ENCODE results near the gene SDSL.

The SDSL gene

GRCh38 chr12:113453330-113453729 lies 31.1 kb downstream of the SDSL start:
- TF ChIP-seq CTCF (IDR thresholded peaks at IDR 0.05; ENCODE audit: low read depth, low read length): no peak
- H3K4me3 ChIP-seq (ENCODE audit: low read depth, low read length): no peak overlapping the region

- no peak for TF ChIP-seq CTCF (IDR thresholded peaks at IDR 0.05; ENCODE audit: low read depth, low read length)
- H3K4me3 ChIP-seq (ENCODE audit: low read depth, low read length): no peak overlapping the region
These were observed 34.0 kb downstream of the SDSL start for GRCh38 chr12:113456199-113456598.

- H3K4me3 ChIP-seq (ENCODE audit: low read depth, low read length): no peak overlapping the region
- no peak for TF ChIP-seq CTCF (IDR thresholded peaks at IDR 0.05; ENCODE audit: low read depth, low read length)
These were observed 34.6 kb downstream of the SDSL start for GRCh38 chr12:113456761-113457160.

GRCh38 chr12:113457185-113457584 lies 35.0 kb downstream of the SDSL start:
- H3K4me3 ChIP-seq (ENCODE audit: low read depth, low read length): no peak overlapping the region
- no peak for TF ChIP-seq CTCF (IDR thresholded peaks at IDR 0.05; ENCODE audit: low read depth, low read length)

GRCh38 chr12:113457710-113458109 lies 35.5 kb downstream of the SDSL start:
- H3K4me3 ChIP-seq (ENCODE audit: low read depth, low read length): no peak overlapping the region
- TF ChIP-seq CTCF (IDR thresholded peaks at IDR 0.05; ENCODE audit: low read depth, low read length): no peak

GRCh38 chr12:113459981-113460380 lies 37.8 kb downstream of the SDSL start:
- no peak overlapping the region for H3K4me3 ChIP-seq (ENCODE audit: low read depth, low read length)
- no peak for TF ChIP-seq CTCF (IDR thresholded peaks at IDR 0.05; ENCODE audit: low read depth, low read length)

GRCh38 chr12:113461666-113462065 lies 39.5 kb downstream of the SDSL start:
- peak; percentile 62; the same call in 1 of the 2 replicates for TF ChIP-seq CTCF (IDR thresholded peaks at IDR 0.05; ENCODE audit: low read depth, low read length)
- no peak overlapping the region for H3K4me3 ChIP-seq (ENCODE audit: low read depth, low read length)
